HG03159 (cell line): ENCODE data around the gene GKN2.

Source experiments
- ATAC-seq: cut with Tn5 transposase; IDR thresholded peaks from one replicate; pipeline ENCODE4 v1.9.1; 2021; ENCODE audit warnings: mild to moderate bottlenecking, moderate library complexity; ENCODE audit not compliant: unreplicated experiment

GKN2 gene

GRCh38 chr2:68925295-68925896 is 27.3 kb downstream of the GKN2 start:
- ATAC-seq = no peak

DNA sequence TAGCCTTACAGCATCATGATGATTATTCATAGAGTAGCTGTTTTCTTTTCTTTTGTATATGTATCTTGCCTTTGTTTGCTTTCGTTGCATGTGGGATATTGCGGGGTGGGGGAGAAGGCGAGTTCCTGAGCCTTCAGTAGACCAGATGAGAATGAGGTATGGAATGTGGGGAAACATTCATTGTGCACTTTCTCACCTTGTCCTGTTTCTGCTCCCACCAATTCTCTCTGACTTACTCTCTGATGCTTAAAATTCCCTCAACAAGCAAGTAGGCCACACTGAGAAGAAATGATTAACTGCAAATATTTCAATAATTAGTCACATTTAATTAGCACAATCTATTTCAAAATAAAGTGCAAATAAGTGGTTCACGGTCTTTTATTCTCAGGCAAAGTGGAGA is 31.0 kb downstream of the GKN2 start:
- no peak for ATAC-seq

GRCh38 chr2:68920481-68921170 is 32.1 kb downstream of the GKN2 start:
- ATAC-seq = no peak

- no peak for ATAC-seq
Observed at GRCh38 chr2:68918497-68918896, 34.2 kb downstream of the GKN2 start.

DNA sequence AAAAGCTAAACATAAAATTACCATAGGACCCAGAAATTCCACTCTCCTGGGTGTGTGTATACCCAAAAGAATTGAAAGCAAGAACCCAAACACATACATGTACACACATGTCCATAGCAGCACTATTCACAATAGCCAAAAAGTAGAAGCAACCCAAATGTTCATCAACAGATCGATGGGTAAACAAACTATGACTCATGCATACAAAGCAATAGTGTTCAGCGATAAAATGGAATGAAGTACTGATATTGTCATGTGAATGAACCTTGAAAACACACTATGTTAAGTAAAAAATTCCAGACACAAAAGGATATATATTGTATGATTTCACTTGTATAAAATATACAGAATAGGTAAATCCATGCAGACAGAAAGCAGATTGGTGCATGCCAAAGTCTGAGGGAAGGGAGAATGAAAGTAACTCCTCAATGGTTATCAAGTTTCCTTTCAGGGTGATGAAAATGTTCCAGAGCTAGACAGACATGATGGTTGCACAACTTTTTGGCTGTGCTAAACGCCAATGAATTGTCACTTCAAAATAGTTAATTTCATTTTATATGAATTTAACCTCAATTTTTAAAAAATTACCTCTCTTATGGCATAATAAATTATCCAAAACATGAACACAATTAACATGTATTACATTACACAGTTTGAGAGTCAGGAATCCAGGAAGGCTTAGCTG is 35.5 kb downstream of the GKN2 start:
- ATAC-seq = no peak

- no peak for ATAC-seq
Observed at GRCh38 chr2:68916226-68916625, 36.5 kb downstream of the GKN2 start.

DNA sequence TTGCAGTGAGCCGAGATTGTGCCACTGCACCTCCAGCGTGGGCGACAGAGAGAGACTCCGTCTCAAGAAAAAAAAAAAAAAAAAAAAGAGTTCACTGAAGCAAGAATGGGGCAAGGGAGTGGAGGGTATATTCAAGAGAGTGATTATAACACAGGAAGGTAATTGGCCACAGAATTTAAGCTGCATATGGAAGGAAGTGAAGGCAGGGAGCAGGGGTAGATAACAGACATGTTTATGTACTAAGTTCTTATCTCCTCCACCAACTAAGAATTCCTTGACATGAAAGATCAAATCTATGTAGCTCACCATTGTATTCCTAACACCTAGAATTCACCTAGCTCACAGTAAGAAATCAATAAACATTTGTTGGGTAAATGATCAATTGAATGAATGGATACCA is 37.3 kb downstream of the GKN2 start:
- ATAC-seq = no peak

- no peak for ATAC-seq
Observed at GRCh38 chr2:68913359-68913758, 39.3 kb downstream of the GKN2 start.

DNA sequence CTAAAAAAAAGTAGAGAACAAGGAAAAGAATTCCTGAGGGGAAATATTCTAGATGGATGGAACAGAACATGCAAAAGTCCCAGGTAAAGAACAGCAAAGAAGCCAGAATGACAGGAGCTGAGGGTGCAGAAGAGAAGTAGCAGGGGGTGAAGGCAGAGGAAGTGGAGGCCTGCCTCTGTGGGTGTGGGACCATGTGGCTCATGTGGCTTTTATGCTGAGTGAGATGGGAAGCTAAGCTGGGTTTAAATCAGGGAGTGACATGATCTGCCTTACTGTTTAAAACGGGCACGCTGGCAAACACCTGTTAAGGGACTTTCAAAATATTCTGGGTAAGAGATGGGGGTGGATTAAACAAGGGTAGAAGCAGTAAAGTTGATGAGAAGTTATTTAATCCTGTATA is 40.0 kb downstream of the GKN2 start:
- no peak for ATAC-seq

DNA sequence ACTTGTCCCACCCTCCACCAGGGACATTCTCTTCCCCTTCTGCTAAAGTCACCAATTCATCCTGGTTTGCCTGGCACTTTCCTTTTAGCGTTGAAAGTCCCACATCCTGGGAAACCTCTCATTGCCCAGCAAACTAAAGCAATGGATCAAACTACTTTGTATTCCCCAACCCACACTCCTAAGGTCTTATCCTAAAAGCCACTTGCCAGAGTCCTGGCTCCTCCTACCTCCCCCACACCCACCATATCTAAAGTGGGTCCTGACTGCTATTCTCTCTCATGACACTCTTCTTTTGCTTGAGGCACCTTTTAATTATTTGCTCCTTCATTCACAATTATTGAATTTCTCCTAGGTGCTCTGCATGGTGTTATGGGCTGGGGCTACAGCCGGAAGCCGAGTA is 40.6 kb downstream of the GKN2 start:
- ATAC-seq = no peak

DNA sequence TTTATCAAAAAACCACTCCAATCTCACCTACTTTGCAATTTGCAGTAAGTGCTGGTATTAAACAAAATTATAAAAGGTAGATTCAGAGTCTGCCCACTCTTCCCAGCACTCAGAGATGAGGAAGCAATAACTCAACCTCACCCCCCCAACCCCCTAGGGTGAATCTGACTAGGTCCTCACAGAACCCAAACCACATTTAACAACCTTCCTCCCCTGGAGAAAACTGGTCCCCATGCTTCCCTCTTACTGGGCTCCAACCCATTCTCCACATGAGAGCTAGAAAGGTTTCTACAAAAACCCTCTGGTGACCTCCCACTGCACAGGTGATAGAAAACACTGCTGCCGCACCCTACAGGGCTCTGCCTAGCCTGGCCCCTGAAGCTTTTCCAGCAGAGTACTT is 41.0 kb downstream of the GKN2 start:
- ATAC-seq = no peak

GRCh38 chr2:68911246-68911645 is 41.4 kb downstream of the GKN2 start:
- ATAC-seq = no peak

- peak; percentile 43 for ATAC-seq
Observed at GRCh38 chr2:68909793-68910674, 42.7 kb downstream of the GKN2 start.

GRCh38 chr2:68908392-68908970 is 44.2 kb downstream of the GKN2 start:
- peak; percentile 97 for ATAC-seq

GRCh38 chr2:68907920-68908253 is 44.8 kb downstream of the GKN2 start:
- peak; percentile 24 for ATAC-seq

DNA sequence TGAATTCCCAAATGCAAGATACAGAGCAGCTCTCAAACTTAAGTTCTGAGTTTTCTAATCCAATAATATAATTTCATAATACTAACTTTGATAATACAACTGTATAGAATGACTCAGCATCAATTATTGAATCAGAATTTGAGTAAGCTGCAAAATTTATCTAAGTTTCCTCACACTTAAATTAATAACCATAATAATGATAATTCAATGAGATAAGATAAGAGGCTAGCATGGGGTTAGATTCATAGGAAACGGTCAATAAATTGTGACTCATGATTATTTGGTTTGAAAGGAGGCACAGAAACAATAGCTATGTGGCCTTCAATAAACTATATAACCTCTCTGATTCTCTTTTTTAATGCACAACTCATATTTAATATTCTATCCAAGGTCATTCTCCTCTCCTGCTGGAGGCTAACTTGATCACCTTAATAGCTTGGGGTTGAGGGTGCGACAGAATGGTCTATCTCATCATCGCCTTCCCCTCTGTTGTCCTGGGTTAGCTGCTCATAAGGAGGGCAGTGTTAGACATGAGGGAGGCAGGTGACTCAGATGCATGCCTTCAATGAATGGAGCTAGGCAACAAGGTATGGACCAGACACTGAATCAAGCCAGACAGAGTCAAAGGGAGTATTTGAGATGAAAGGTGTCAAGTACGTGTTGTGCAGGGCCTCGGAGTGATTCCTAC is 45.3 kb downstream of the GKN2 start:
- ATAC-seq = no peak

DNA sequence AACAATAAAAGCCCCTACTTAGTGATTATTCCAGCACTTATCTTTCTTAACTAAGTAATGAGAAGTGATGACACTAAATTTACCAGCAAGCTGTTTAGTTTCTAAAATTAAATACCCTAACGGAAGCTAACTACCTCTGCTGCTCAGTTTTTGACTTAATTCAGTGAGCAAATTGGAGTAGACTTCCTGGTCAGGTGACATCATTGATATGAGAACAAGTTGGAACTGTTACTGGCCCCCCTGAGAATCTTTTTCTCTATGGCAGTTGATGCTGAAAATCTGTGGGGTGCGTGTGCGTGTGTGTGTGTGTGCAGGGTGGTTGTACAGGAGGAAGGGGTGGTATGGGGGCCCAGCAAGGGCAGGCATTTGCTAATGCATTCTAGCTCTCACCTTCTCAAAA is 46.0 kb downstream of the GKN2 start:
- ATAC-seq = no peak

GRCh38 chr2:68905116-68905515 is 47.6 kb downstream of the GKN2 start:
- no peak for ATAC-seq

GRCh38 chr2:68901561-68901960 is 51.1 kb downstream of the GKN2 start:
- ATAC-seq = no peak

DNA sequence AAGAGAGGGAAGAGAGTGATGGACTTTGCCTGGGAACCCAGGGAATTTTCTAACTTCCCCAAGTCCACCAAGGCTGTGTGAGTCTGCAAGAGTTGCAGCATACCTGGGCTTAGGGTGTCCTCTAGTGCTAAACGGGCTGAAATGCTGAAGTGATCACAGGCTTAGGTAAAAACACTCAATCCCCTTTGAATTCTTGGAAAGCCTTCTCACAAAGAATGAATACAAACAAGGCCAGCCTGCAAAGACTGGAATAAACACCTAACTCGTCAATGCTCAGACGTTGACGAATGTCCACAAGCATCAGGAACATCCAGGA is 51.5 kb downstream of the GKN2 start:
- ATAC-seq = no peak
